Measurements from ENCODE around the gene NR6A1.

DNA sequence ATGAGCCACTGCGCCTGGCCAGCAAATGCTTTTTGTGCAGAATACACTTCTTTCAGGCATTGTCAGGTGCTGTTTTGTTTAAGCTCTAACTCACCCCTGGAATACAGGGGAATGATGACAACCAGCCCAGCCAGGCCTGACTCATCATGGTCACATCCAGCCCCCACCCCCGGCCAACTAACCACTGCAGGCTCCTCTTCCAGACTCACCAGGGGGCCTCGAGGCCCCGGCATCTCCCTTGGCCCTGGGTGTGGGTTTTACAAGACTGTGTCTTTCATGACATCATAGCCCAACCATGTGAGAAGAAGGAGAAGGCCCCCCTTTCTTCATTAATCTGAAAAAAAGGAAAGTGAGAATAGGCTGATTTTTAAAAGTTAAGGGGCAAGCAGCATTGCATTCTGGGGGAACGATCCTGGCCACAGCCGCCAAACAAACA, 41.3 kb upstream of the NR6A1 start:
- TF ChIP-seq FOXJ3 (CRISPR knock-in tag; IDR thresholded peaks at IDR 0.05; ENCODE audit: borderline replicate concordance) (no peak), ATF1 (CRISPR knock-in tag; IDR thresholded peaks at IDR 0.05) (no peak), POLR2AphosphoS5 (IDR thresholded peaks at IDR 0.05; ENCODE audit: low read depth, low read length) (no peak), SP1 (IDR thresholded peaks at IDR 0.05) (no peak), SP1 (CRISPR knock-in tag; IDR thresholded peaks at IDR 0.05) (no peak)
